Umbilical cord (tissue), 2 donors: ENCODE data around the gene IFT22. TPM values are rescaled to one million over a fixed set of nuclear protein-coding genes. Genes with fewer than 3 reads are reported as not detected.
"Not testable (repeated sequence)": the region's sequence is repeated elsewhere in the genome, so short reads cannot be mapped to it uniquely, and the experiment has no call there.

ENCODE experiments used
- DNase-seq: peaks from one replicate; pipeline ENCODE4 v3.0.0-alpha.2; 2015; ENCODE audit warnings: low spot score
- total RNA-seq: library from RNA; depleted of rRNA; stranded (reverse); fragments of >200 nt; gene quantifications from one replicate; pipeline ENCODE4 v1.2.3, GENCODE V29; 2014; ENCODE audit warnings: low replicate concordance; ENCODE audit not compliant: insufficient read depth

IFT22 gene
- total RNA-seq, 1 donor from 2014 or later: 11.3 TPM

- no peak for DNase-seq
Measured at GRCh38 chr7:101278461-101279292, 42.9 kb downstream of the IFT22 start.

DNA sequence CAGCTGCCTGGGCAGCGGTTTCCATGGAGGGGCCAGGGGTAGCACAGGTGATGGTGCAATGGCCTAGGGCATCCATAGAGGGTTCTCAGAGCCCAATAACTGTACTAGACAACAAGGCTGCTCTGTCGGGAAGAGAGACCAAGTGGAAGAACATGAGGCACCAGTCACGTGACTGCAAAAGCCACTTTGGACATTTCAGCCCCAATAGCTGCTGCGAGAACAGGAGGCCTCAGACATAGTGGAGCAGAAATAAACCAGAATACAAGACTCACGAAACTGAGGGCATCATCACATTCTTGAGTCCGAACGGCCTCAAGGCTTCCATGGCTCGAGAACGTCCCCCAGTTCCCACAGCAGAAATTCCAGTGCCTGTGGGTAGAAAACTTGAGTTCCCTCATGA, 44.5 kb downstream of the IFT22 start:
- no peak for DNase-seq

DNA sequence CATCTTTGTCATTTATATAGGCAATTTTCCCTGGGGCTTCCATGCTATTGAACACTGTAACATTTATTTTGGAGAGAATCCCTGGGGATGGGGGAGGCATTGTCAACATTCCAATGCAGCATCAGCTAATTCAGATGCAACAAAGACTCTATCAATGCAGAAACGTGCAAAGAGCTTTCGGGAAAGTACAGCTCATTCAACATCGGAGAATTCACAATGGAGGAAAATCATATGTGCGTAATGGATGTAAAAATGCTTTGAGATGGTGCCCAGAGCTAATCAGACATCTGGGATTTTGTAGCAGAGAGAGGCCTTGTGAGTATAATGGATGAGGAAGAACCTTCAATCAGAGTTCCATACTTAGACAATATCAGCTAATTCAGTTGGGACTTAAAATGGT, 48.4 kb downstream of the IFT22 start:
- DNase-seq: no peak

- DNase-seq: no peak
Measured at GRCh38 chr7:101271021-101271420, 50.6 kb downstream of the IFT22 start.

GRCh38 chr7:101269664-101270063, 51.9 kb downstream of the IFT22 start:
- DNase-seq: no peak

GRCh38 chr7:101265622-101266516, 55.7 kb downstream of the IFT22 start:
- no peak for DNase-seq

- not testable (repeated sequence) for DNase-seq
Measured at GRCh38 chr7:101264102-101264706, 57.4 kb downstream of the IFT22 start.

Other genes with a start within 250 kb of the IFT22 start
- gene TRIM56, start 236.3 kb downstream of the IFT22 start, total RNA-seq: 22.4 TPM
- gene SERPINE1, start 194.7 kb downstream of the IFT22 start, total RNA-seq: 152 TPM
- 43.6 TPM for gene AP1S1, start 167.3 kb downstream of the IFT22 start, total RNA-seq
- not detected for gene VGF, start 156.2 kb downstream of the IFT22 start, total RNA-seq
- 1.2 TPM for gene NAT16, start 141.5 kb downstream of the IFT22 start, total RNA-seq
- gene MOGAT3, start 120.8 kb downstream of the IFT22 start, total RNA-seq: 3.9 TPM
- 32.7 TPM for gene PLOD3, start 104.2 kb downstream of the IFT22 start, total RNA-seq
- gene ZNHIT1, start 103.6 kb downstream of the IFT22 start, total RNA-seq: 56.3 TPM
- gene CLDN15, start 84.0 kb downstream of the IFT22 start, total RNA-seq: 7.5 TPM
- gene FIS1, start 76.7 kb downstream of the IFT22 start, total RNA-seq: 179 TPM
- 1.4 TPM for gene COL26A1, start 41.1 kb upstream of the IFT22 start, total RNA-seq